Measurements from ENCODE around the gene CDC25B.

CDC25B gene

GRCh38 chr20:3796477-3797225 lies 541 bp downstream of the CDC25B start:
- Histone ChIP-seq H3K4me1 (ENCODE audit: control insufficient read depth in 5 of 5, insufficient read depth in 5 of 5, low read length in 5 of 5) (peaks cover 0 to 36% (median 17%) of the 10 kb centered on the region in 5 donors), H3K36me3 (ENCODE audit: control insufficient read depth in 5 of 5, insufficient read depth in 5 of 5, low read length in 5 of 5) (peaks cover 0 to 22% (median 16%) of the 10 kb centered on the region in 5 donors), H3K27ac (ENCODE audit: low read depth, low read length) (no peak overlapping the region), H3K27me3 (ENCODE audit: control insufficient read depth in 5 of 5, insufficient read depth in 4 of 5, low read length in 5 of 5) (no peaks in the 10 kb centered on the region), H3K9ac (ENCODE audit: low read length in 5 of 5) (peak overlapping the region in 2 of 5 donors; percentile 39 to 59), H3K4me3 (ENCODE audit: low read depth in 1 of 5, low read length in 5 of 5) (peak overlapping the region; percentile 48 to 90 (median 63)), H3K9me3 (ENCODE audit: control insufficient read depth in 5 of 5, low read length in 5 of 5) (no peaks in the 10 kb centered on the region)

GRCh38 chr20:3797226-3797545 lies 1.1 kb downstream of the CDC25B start:
- Histone ChIP-seq H3K4me1 (ENCODE audit: control insufficient read depth in 5 of 5, insufficient read depth in 5 of 5, low read length in 5 of 5) (peaks cover 0 to 36% (median 18%) of the 10 kb centered on the region in 5 donors), H3K9me3 (ENCODE audit: control insufficient read depth in 5 of 5, low read length in 5 of 5) (no peaks in the 10 kb centered on the region), H3K36me3 (ENCODE audit: control insufficient read depth in 5 of 5, insufficient read depth in 5 of 5, low read length in 5 of 5) (peaks cover 0 to 27% (median 21%) of the 10 kb centered on the region in 5 donors), H3K4me3 (ENCODE audit: low read depth in 1 of 5, low read length in 5 of 5) (peak overlapping the region in 2 of 5 donors; percentile 78 to 90), H3K27me3 (ENCODE audit: control insufficient read depth in 5 of 5, insufficient read depth in 4 of 5, low read length in 5 of 5) (no peaks in the 10 kb centered on the region), H3K9ac (ENCODE audit: low read length in 5 of 5) (peak overlapping the region in 2 of 5 donors; percentile 19 to 59), H3K27ac (ENCODE audit: low read depth, low read length) (no peak overlapping the region)

- Histone ChIP-seq H3K4me1 (ENCODE audit: control insufficient read depth in 5 of 5, insufficient read depth in 5 of 5, low read length in 5 of 5) (peaks cover 2 to 42% (median 24%) of the 10 kb centered on the region in 5 donors), H3K27me3 (ENCODE audit: control insufficient read depth in 5 of 5, insufficient read depth in 4 of 5, low read length in 5 of 5) (no peaks in the 10 kb centered on the region), H3K36me3 (ENCODE audit: control insufficient read depth in 5 of 5, insufficient read depth in 5 of 5, low read length in 5 of 5) (peaks cover 0 to 32% (median 25%) of the 10 kb centered on the region in 5 donors), H3K9me3 (ENCODE audit: control insufficient read depth in 5 of 5, low read length in 5 of 5) (no peaks in the 10 kb centered on the region), H3K4me3 (ENCODE audit: low read depth in 1 of 5, low read length in 5 of 5) (peak overlapping the region in 1 of 5 donors; percentile 78), H3K9ac (ENCODE audit: low read length in 5 of 5) (peak overlapping the region in 2 of 5 donors; percentile 19 to 59), H3K27ac (ENCODE audit: low read depth, low read length) (no peak overlapping the region)
Measured at GRCh38 chr20:3797592-3798372, 1.7 kb downstream of the CDC25B start.

GRCh38 chr20:3798373-3798768 lies 2.3 kb downstream of the CDC25B start:
- H3K4me1 ChIP-seq (ENCODE audit: control insufficient read depth in 5 of 5, insufficient read depth in 5 of 5, low read length in 5 of 5) = peaks cover 2 to 48% (median 24%) of the 10 kb centered on the region in 5 donors
- no peaks in the 10 kb centered on the region for H3K27me3 ChIP-seq (ENCODE audit: control insufficient read depth in 5 of 5, insufficient read depth in 4 of 5, low read length in 5 of 5)
- no peaks in the 10 kb centered on the region for H3K9me3 ChIP-seq (ENCODE audit: control insufficient read depth in 5 of 5, low read length in 5 of 5)
- H3K27ac ChIP-seq (ENCODE audit: low read depth, low read length) = no peak overlapping the region
- H3K9ac ChIP-seq (ENCODE audit: low read length in 5 of 5) = no peak overlapping the region
- no peak overlapping the region for H3K4me3 ChIP-seq (ENCODE audit: low read depth in 1 of 5, low read length in 5 of 5)
- peaks cover 0 to 38% (median 31%) of the 10 kb centered on the region in 5 donors for H3K36me3 ChIP-seq (ENCODE audit: control insufficient read depth in 5 of 5, insufficient read depth in 5 of 5, low read length in 5 of 5)

- Histone ChIP-seq H3K4me3 (ENCODE audit: low read depth in 1 of 5, low read length in 5 of 5) (no peak overlapping the region), H3K9me3 (ENCODE audit: control insufficient read depth in 5 of 5, low read length in 5 of 5) (no peaks in the 10 kb centered on the region), H3K27me3 (ENCODE audit: control insufficient read depth in 5 of 5, insufficient read depth in 4 of 5, low read length in 5 of 5) (no peaks in the 10 kb centered on the region), H3K4me1 (ENCODE audit: control insufficient read depth in 5 of 5, insufficient read depth in 5 of 5, low read length in 5 of 5) (peaks cover 2 to 49% (median 24%) of the 10 kb centered on the region in 5 donors), H3K9ac (ENCODE audit: low read length in 5 of 5) (no peak overlapping the region), H3K36me3 (ENCODE audit: control insufficient read depth in 5 of 5, insufficient read depth in 5 of 5, low read length in 5 of 5) (peaks cover 0 to 43% (median 36%) of the 10 kb centered on the region in 5 donors), H3K27ac (ENCODE audit: low read depth, low read length) (no peak overlapping the region)
Measured at GRCh38 chr20:3798908-3799248, 2.8 kb downstream of the CDC25B start.

GRCh38 chr20:3800256-3800877 lies 4.3 kb downstream of the CDC25B start:
- Histone ChIP-seq H3K27me3 (ENCODE audit: control insufficient read depth in 5 of 5, insufficient read depth in 4 of 5, low read length in 5 of 5) (no peaks in the 10 kb centered on the region), H3K9me3 (ENCODE audit: control insufficient read depth in 5 of 5, low read length in 5 of 5) (no peaks in the 10 kb centered on the region), H3K4me1 (ENCODE audit: control insufficient read depth in 5 of 5, insufficient read depth in 5 of 5, low read length in 5 of 5) (peaks cover 2 to 45% (median 21%) of the 10 kb centered on the region in 5 donors), H3K27ac (ENCODE audit: low read depth, low read length) (no peak overlapping the region), H3K4me3 (ENCODE audit: low read depth in 1 of 5, low read length in 5 of 5) (no peak overlapping the region), H3K9ac (ENCODE audit: low read length in 5 of 5) (peak overlapping the region in 1 of 5 donors; percentile 11), H3K36me3 (ENCODE audit: control insufficient read depth in 5 of 5, insufficient read depth in 5 of 5, low read length in 5 of 5) (peaks cover 0 to 55% (median 49%) of the 10 kb centered on the region in 5 donors)

GRCh38 chr20:3800878-3801260 lies 4.8 kb downstream of the CDC25B start:
- Histone ChIP-seq H3K36me3 (ENCODE audit: control insufficient read depth in 5 of 5, insufficient read depth in 5 of 5, low read length in 5 of 5) (peaks cover 0 to 55% (median 49%) of the 10 kb centered on the region in 5 donors), H3K27ac (ENCODE audit: low read depth, low read length) (no peak overlapping the region), H3K4me3 (ENCODE audit: low read depth in 1 of 5, low read length in 5 of 5) (no peak overlapping the region), H3K9me3 (ENCODE audit: control insufficient read depth in 5 of 5, low read length in 5 of 5) (no peaks in the 10 kb centered on the region), H3K4me1 (ENCODE audit: control insufficient read depth in 5 of 5, insufficient read depth in 5 of 5, low read length in 5 of 5) (peaks cover 2 to 48% (median 20%) of the 10 kb centered on the region in 5 donors), H3K9ac (ENCODE audit: low read length in 5 of 5) (no peak overlapping the region), H3K27me3 (ENCODE audit: control insufficient read depth in 5 of 5, insufficient read depth in 4 of 5, low read length in 5 of 5) (no peaks in the 10 kb centered on the region)

GRCh38 chr20:3801299-3801698 lies 5.2 kb downstream of the CDC25B start:
- peaks cover 2 to 52% (median 23%) of the 10 kb centered on the region in 5 donors for H3K4me1 ChIP-seq (ENCODE audit: control insufficient read depth in 5 of 5, insufficient read depth in 5 of 5, low read length in 5 of 5)
- peaks cover 0 to 55% (median 49%) of the 10 kb centered on the region in 5 donors for H3K36me3 ChIP-seq (ENCODE audit: control insufficient read depth in 5 of 5, insufficient read depth in 5 of 5, low read length in 5 of 5)
- H3K9me3 ChIP-seq (ENCODE audit: control insufficient read depth in 5 of 5, low read length in 5 of 5) = peaks cover 0 to 3% (median 0%) of the 10 kb centered on the region in 5 donors
- no peak overlapping the region for H3K9ac ChIP-seq (ENCODE audit: low read length in 5 of 5)
- H3K4me3 ChIP-seq (ENCODE audit: low read depth in 1 of 5, low read length in 5 of 5) = no peak overlapping the region
- H3K27ac ChIP-seq (ENCODE audit: low read depth, low read length) = no peak overlapping the region
- H3K27me3 ChIP-seq (ENCODE audit: control insufficient read depth in 5 of 5, insufficient read depth in 4 of 5, low read length in 5 of 5) = no peaks in the 10 kb centered on the region

- H3K9me3 ChIP-seq (ENCODE audit: control insufficient read depth in 5 of 5, low read length in 5 of 5) = peaks cover 0 to 3% (median 0%) of the 10 kb centered on the region in 5 donors
- H3K27me3 ChIP-seq (ENCODE audit: control insufficient read depth in 5 of 5, insufficient read depth in 4 of 5, low read length in 5 of 5) = no peaks in the 10 kb centered on the region
- peaks cover 0 to 55% (median 49%) of the 10 kb centered on the region in 5 donors for H3K36me3 ChIP-seq (ENCODE audit: control insufficient read depth in 5 of 5, insufficient read depth in 5 of 5, low read length in 5 of 5)
- peaks cover 2 to 51% (median 23%) of the 10 kb centered on the region in 5 donors for H3K4me1 ChIP-seq (ENCODE audit: control insufficient read depth in 5 of 5, insufficient read depth in 5 of 5, low read length in 5 of 5)
- H3K4me3 ChIP-seq (ENCODE audit: low read depth in 1 of 5, low read length in 5 of 5) = no peak overlapping the region
- H3K9ac ChIP-seq (ENCODE audit: low read length in 5 of 5) = no peak overlapping the region
- no peak overlapping the region for H3K27ac ChIP-seq (ENCODE audit: low read depth, low read length)
Measured at GRCh38 chr20:3801846-3802245, 5.7 kb downstream of the CDC25B start.
